ENCODE measurements around the gene AKAP4.

DNA sequence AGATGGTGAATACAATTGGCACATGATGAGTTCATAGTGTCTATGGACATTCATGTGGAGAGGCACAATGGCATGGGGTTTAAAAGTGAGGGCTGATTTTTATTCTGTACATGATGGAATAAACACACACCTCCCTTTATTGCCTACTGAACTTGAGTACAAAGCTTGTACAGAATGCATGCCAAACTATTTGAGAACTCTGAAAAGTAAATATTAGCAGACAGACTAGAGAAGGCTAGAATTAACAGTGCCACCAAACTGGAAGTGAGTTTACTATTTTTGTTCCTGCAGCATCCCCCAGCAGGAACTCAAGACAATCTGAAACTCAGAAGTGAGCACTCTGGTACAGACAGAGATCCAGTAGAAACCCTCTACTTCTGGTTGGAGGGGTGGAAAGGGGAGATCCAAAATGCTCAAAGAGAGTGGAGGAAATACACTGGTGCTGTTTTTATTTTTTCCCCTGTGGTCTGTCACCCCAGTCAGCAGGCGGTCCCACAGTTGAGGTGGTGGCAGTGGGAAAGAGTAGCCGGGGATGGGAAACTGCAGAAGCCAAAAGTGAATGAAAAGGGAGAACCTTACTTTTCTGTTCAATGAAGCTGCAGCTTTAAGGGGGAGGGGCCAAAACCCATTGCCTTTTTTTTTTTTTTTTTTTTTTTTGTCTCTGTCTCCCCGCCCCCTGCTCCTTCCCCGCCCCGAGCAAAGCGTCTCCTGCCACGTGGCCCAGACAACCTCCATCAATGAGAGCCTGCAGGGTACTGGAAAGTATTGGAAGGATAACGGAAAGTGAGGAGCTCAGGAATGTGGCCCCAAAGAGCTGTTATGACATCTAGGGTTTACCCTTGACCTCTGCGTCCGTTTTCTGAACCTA is 20.5 kb downstream of the AKAP4 start:
- no peak for TF ChIP-seq POLR2AphosphoS5 (IDR thresholded peaks at IDR 0.05; ENCODE audit: low read depth, low read length)
- TF ChIP-seq, protein P1, sequence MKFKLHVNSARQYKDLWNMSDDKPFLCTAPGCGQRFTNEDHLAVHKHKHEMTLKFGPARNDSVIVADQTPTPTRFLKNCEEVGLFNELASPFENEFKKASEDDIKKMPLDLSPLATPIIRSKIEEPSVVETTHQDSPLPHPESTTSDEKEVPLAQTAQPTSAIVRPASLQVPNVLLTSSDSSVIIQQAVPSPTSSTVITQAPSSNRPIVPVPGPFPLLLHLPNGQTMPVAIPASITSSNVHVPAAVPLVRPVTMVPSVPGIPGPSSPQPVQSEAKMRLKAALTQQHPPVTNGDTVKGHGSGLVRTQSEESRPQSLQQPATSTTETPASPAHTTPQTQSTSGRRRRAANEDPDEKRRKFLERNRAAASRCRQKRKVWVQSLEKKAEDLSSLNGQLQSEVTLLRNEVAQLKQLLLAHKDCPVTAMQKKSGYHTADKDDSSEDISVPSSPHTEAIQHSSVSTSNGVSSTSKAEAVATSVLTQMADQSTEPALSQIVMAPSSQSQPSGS (CRISPR knock-in tag; IDR thresholded peaks at IDR 0.05) = no peak
- TF ChIP-seq ZNF557 (CRISPR knock-in tag; IDR thresholded peaks at IDR 0.05) = no peak
- TF ChIP-seq, protein P2, sequence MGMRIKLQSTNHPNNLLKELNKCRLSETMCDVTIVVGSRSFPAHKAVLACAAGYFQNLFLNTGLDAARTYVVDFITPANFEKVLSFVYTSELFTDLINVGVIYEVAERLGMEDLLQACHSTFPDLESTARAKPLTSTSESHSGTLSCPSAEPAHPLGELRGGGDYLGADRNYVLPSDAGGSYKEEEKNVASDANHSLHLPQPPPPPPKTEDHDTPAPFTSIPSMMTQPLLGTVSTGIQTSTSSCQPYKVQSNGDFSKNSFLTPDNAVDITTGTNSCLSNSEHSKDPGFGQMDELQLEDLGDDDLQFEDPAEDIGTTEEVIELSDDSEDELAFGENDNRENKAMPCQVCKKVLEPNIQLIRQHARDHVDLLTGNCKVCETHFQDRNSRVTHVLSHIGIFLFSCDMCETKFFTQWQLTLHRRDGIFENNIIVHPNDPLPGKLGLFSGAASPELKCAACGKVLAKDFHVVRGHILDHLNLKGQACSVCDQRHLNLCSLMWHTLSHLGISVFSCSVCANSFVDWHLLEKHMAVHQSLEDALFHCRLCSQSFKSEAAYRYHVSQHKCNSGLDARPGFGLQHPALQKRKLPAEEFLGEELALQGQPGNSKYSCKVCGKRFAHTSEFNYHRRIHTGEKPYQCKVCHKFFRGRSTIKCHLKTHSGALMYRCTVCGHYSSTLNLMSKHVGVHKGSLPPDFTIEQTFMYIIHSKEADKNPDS (CRISPR knock-in tag; IDR thresholded peaks at IDR 0.05) = no peak
- TF ChIP-seq CTCF (CRISPR knock-in tag; IDR thresholded peaks at IDR 0.05) = no peak
- no peak for TF ChIP-seq REL (CRISPR knock-in tag; conservative IDR thresholded peaks at IDR 0.05)
- no peak for TF ChIP-seq ZNF776 (CRISPR knock-in tag; IDR thresholded peaks at IDR 0.05)
- no peak for TF ChIP-seq RAD21 (CRISPR knock-in tag; IDR thresholded peaks at IDR 0.05)
